ENCODE data around the gene CNOT2. TPM values are rescaled to one million over a fixed set of nuclear protein-coding genes. Genes with fewer than 3 reads are reported as not detected.

Gene CNOT2
- total RNA-seq, 1 experiment from 2014 or later: 49.3 TPM

DNA sequence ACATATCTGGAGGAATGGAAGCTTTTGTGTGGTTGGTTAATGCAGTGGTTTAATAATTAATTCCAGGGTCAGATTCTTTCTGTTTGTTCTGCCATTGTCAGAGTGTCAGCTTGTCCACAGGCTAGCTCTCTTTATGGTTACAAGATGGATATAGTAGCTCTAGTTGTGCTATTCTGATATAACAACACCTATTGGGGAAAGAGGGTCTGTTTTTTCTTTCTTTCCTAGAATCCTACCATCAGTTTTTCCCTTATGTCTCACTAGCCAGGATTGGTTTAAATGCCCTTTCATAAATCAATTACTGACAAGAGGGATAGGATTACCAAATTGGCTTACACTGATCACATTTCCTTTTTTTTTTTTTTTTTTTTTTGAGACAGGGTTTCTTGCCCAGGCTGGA, 27.8 kb downstream of the CNOT2 start:
- ATAC-seq (no peak), DNase-seq (ENCODE audit: low read depth, low spot score) (no peak)
- H3K4me1 ChIP-seq (ENCODE audit: control insufficient read depth, insufficient read depth, low read length): no peaks in the 10 kb centered on the region; the same call in 1 of the 2 replicates
- no peak overlapping the region for H3K27ac ChIP-seq (ENCODE audit: low read length)
- CTCF ChIA-PET: no interaction called here
- BruUV-seq (replicated peaks): no TSS peak
- in situ Hi-C loops (cut with HindIII; ENCODE audit: low pct_unique_long_range_greater_than_20kb, low sequenced_read_pairs) (no loop called here), intact Hi-C loops (cut with micrococcal nuclease; ENCODE audit: unreplicated experiment) (no loop called here)
- no peaks in the 10 kb centered on the region for H3K27me3 ChIP-seq (ENCODE audit: control insufficient read depth, insufficient read depth, low read length)
- no peaks in the 10 kb centered on the region for H3K9me3 ChIP-seq (ENCODE audit: control insufficient read depth, insufficient read depth, low read depth, low read length)
- H3K36me3 ChIP-seq (ENCODE audit: control insufficient read depth, insufficient read depth, low read length): no peaks in the 10 kb centered on the region
- POLR2A ChIA-PET: no interaction called here
- TF ChIP-seq TCF7L2 (IDR thresholded peaks at IDR 0.05; ENCODE audit: low read depth, low read length) (no peak), SIN3A (IDR thresholded peaks at IDR 0.05; ENCODE audit: borderline replicate concordance, insufficient read depth, low read depth, low read length) (no peak), POLR2AphosphoS5 (IDR thresholded peaks at IDR 0.05; ENCODE audit: low read depth, low read length) (no peak)
- TF ChIP-seq, protein P1, sequence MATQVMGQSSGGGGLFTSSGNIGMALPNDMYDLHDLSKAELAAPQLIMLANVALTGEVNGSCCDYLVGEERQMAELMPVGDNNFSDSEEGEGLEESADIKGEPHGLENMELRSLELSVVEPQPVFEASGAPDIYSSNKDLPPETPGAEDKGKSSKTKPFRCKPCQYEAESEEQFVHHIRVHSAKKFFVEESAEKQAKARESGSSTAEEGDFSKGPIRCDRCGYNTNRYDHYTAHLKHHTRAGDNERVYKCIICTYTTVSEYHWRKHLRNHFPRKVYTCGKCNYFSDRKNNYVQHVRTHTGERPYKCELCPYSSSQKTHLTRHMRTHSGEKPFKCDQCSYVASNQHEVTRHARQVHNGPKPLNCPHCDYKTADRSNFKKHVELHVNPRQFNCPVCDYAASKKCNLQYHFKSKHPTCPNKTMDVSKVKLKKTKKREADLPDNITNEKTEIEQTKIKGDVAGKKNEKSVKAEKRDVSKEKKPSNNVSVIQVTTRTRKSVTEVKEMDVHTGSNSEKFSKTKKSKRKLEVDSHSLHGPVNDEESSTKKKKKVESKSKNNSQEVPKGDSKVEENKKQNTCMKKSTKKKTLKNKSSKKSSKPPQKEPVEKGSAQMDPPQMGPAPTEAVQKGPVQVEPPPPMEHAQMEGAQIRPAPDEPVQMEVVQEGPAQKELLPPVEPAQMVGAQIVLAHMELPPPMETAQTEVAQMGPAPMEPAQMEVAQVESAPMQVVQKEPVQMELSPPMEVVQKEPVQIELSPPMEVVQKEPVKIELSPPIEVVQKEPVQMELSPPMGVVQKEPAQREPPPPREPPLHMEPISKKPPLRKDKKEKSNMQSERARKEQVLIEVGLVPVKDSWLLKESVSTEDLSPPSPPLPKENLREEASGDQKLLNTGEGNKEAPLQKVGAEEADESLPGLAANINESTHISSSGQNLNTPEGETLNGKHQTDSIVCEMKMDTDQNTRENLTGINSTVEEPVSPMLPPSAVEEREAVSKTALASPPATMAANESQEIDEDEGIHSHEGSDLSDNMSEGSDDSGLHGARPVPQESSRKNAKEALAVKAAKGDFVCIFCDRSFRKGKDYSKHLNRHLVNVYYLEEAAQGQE (IDR thresholded peaks at IDR 0.05; ENCODE audit: insufficient read depth in 1 of 2, low read depth in 2 of 2, low read length in 1 of 2): no peak
- TF ChIP-seq, protein P2, sequence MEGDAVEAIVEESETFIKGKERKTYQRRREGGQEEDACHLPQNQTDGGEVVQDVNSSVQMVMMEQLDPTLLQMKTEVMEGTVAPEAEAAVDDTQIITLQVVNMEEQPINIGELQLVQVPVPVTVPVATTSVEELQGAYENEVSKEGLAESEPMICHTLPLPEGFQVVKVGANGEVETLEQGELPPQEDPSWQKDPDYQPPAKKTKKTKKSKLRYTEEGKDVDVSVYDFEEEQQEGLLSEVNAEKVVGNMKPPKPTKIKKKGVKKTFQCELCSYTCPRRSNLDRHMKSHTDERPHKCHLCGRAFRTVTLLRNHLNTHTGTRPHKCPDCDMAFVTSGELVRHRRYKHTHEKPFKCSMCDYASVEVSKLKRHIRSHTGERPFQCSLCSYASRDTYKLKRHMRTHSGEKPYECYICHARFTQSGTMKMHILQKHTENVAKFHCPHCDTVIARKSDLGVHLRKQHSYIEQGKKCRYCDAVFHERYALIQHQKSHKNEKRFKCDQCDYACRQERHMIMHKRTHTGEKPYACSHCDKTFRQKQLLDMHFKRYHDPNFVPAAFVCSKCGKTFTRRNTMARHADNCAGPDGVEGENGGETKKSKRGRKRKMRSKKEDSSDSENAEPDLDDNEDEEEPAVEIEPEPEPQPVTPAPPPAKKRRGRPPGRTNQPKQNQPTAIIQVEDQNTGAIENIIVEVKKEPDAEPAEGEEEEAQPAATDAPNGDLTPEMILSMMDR (IDR thresholded peaks at IDR 0.05): no peak
- no peak overlapping the region for H3K4me3 ChIP-seq (ENCODE audit: low read depth in 2 of 2, low read length in 2 of 2)

DNA sequence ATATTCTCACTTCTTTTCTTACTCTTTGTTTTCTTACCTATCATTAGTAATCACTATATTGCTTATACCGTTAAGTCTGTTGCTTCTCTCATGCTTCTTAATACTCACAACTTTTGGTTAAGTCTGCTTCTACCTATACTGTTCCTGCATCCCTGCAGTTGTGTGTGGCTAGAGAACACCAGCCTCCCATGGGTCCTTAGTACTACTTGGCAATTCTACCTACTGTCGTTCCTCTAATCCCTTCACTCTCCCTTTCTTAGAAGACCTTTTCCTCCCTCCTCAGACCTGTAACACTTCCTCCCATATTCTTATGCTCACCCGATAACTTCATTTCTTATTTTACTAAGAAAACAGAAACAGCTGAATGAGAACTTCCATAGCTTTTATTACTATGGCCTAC, 29.3 kb downstream of the CNOT2 start:
- ATAC-seq (no peak), DNase-seq (ENCODE audit: low read depth, low spot score) (no peak)
- Histone ChIP-seq H3K36me3 (ENCODE audit: control insufficient read depth, insufficient read depth, low read length) (no peaks in the 10 kb centered on the region), H3K9me3 (ENCODE audit: control insufficient read depth, insufficient read depth, low read depth, low read length) (no peaks in the 10 kb centered on the region), H3K4me3 (ENCODE audit: low read depth in 2 of 2, low read length in 2 of 2) (no peak overlapping the region), H3K4me1 (ENCODE audit: control insufficient read depth, insufficient read depth, low read length) (no peaks in the 10 kb centered on the region; the same call in 1 of the 2 replicates), H3K27me3 (ENCODE audit: control insufficient read depth, insufficient read depth, low read length) (no peaks in the 10 kb centered on the region), H3K27ac (ENCODE audit: low read length) (no peak overlapping the region)
- in situ Hi-C loops (cut with HindIII; ENCODE audit: low pct_unique_long_range_greater_than_20kb, low sequenced_read_pairs): no loop called here
- no TSS peak for BruUV-seq (replicated peaks)
- intact Hi-C loops (cut with micrococcal nuclease; ENCODE audit: unreplicated experiment): no loop called here
- TF ChIP-seq TCF7L2 (IDR thresholded peaks at IDR 0.05; ENCODE audit: low read depth, low read length) (no peak), SIN3A (IDR thresholded peaks at IDR 0.05; ENCODE audit: borderline replicate concordance, insufficient read depth, low read depth, low read length) (no peak)
- POLR2A ChIA-PET: interaction anchor here (0.7 kb wide), 1 partner anchor 861 kb away, joined by 6 read pairs; no protein-coding TSS in a partner anchor
- CTCF ChIA-PET: no interaction called here

DNA sequence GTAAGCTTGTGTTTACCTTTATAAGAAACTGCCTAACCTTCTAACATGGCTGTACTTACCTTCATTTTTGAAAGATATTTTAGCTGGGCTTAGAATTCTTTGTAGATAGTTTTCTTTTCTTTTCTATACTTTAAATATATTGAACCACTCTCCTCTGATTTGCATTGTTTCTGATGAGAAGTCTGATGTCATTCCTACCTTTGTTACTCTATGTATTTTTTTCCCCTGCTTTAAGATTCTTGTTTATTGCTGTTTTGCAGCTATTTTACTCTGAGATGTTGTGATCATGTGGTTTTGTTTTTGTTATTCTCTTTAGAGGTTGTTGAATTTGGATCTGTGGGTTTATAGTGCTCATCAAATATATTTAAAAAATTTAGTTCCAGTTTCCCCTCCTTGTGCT, 31.8 kb downstream of the CNOT2 start:
- H3K4me3 ChIP-seq (ENCODE audit: low read depth in 2 of 2, low read length in 2 of 2): no peak overlapping the region
- intact Hi-C loops (cut with micrococcal nuclease; ENCODE audit: unreplicated experiment): no loop called here
- peaks cover 4% of the 10 kb centered on the region; the same call in 1 of the 2 replicates for H3K36me3 ChIP-seq (ENCODE audit: control insufficient read depth, insufficient read depth, low read length)
- BruUV-seq (replicated peaks): no TSS peak
- CTCF ChIA-PET: no interaction called here
- H3K9me3 ChIP-seq (ENCODE audit: control insufficient read depth, insufficient read depth, low read depth, low read length): no peaks in the 10 kb centered on the region
- ATAC-seq (no peak), DNase-seq (ENCODE audit: low read depth, low spot score) (no peak)
- no peaks in the 10 kb centered on the region for H3K27me3 ChIP-seq (ENCODE audit: control insufficient read depth, insufficient read depth, low read length)
- in situ Hi-C loops (cut with HindIII; ENCODE audit: low pct_unique_long_range_greater_than_20kb, low sequenced_read_pairs): no loop called here
- POLR2A ChIA-PET: no interaction called here
- H3K27ac ChIP-seq (ENCODE audit: low read length): no peak overlapping the region
- TF ChIP-seq, protein P2 (IDR thresholded peaks at IDR 0.05): no peak
- TF ChIP-seq SIN3A (IDR thresholded peaks at IDR 0.05; ENCODE audit: borderline replicate concordance, insufficient read depth, low read depth, low read length): no peak
- TF ChIP-seq, protein P1 (IDR thresholded peaks at IDR 0.05; ENCODE audit: insufficient read depth in 1 of 2, low read depth in 2 of 2, low read length in 1 of 2): no peak
- TF ChIP-seq POLR2AphosphoS5 (IDR thresholded peaks at IDR 0.05; ENCODE audit: low read depth, low read length): no peak
- TF ChIP-seq TCF7L2 (IDR thresholded peaks at IDR 0.05; ENCODE audit: low read depth, low read length): no peak
- no peaks in the 10 kb centered on the region for H3K4me1 ChIP-seq (ENCODE audit: control insufficient read depth, insufficient read depth, low read length)
